C4-2B (cell line): ENCODE measurements around the gene SPINK8.

Experiments
- CTCF ChIP-seq: fragments of 450-650 bp; conservative IDR thresholded peaks from 2 replicates; pipeline ENCODE4 v1.5.1; 2017; ENCODE audit warnings: mild to moderate bottlenecking
- ZFX ChIP-seq: fragments of 450-650 bp; IDR thresholded peaks from 2 replicates; pipeline ENCODE4 v1.6.1; 2017

- TF ChIP-seq CTCF (no peak), ZFX (no peak)
These were observed 39.5 kb upstream of the SPINK8 start for GRCh38 chr3:48372862-48373435.
